ENCODE results near the gene EVL.

Gene EVL

GRCh38 chr14:100114109-100114765 lies 49.0 kb downstream of the EVL start:
- Mint-ChIP-seq H3K27me3 (ENCODE audit: low read depth) (peaks cover 3% of the 10 kb centered on the region), H3K9me3 (no peaks in the 10 kb centered on the region), H3K27ac (no peak overlapping the region), H3K4me3 (no peak overlapping the region), H3K36me3 (ENCODE audit: low read depth) (peaks cover 8% of the 10 kb centered on the region), H3K4me1 (peaks cover 41% of the 10 kb centered on the region)
- TF ChIP-seq CTCF (IDR thresholded peaks at IDR 0.05; ENCODE audit: unreplicated experiment in 3 of 3), result no peak

- Mint-ChIP-seq H3K27ac (peak overlapping the region in 1 of 3 experiments; percentile 37), H3K36me3 (ENCODE audit: low read depth) (peaks cover 8% of the 10 kb centered on the region), H3K27me3 (ENCODE audit: low read depth) (peaks cover 3% of the 10 kb centered on the region), H3K4me1 (peaks cover 46% of the 10 kb centered on the region), H3K4me3 (no peak overlapping the region), H3K9me3 (no peaks in the 10 kb centered on the region)
- no peak for TF ChIP-seq CTCF (IDR thresholded peaks at IDR 0.05; ENCODE audit: unreplicated experiment in 3 of 3)
Observed at GRCh38 chr14:100115236-100115635, 50.0 kb downstream of the EVL start.

GRCh38 chr14:100115726-100116125 lies 50.5 kb downstream of the EVL start:
- Mint-ChIP-seq H3K4me3 (no peak overlapping the region), H3K27ac (peak overlapping the region in 1 of 3 experiments; percentile 37)

GRCh38 chr14:100116134-100116533 lies 50.9 kb downstream of the EVL start:
- peaks cover 3% of the 10 kb centered on the region for H3K27me3 Mint-ChIP-seq (ENCODE audit: low read depth)
- no peak for TF ChIP-seq CTCF (IDR thresholded peaks at IDR 0.05; ENCODE audit: unreplicated experiment in 3 of 3)
- H3K9me3 Mint-ChIP-seq, result no peaks in the 10 kb centered on the region
- H3K4me3 Mint-ChIP-seq, result no peak overlapping the region
- H3K4me1 Mint-ChIP-seq, result peaks cover 52% of the 10 kb centered on the region
- peaks cover 8% of the 10 kb centered on the region for H3K36me3 Mint-ChIP-seq (ENCODE audit: low read depth)
- H3K27ac Mint-ChIP-seq, result peak overlapping the region in 1 of 3 experiments; percentile 76

More at GRCh38 chr14:100115726-100116125, 50.5 kb downstream of the EVL start:
- Mint-ChIP-seq H3K9me3 (no peaks in the 10 kb centered on the region), H3K36me3 (ENCODE audit: low read depth) (peaks cover 8% of the 10 kb centered on the region), H3K4me1 (peaks cover 51% of the 10 kb centered on the region), H3K27me3 (ENCODE audit: low read depth) (peaks cover 3% of the 10 kb centered on the region)
- TF ChIP-seq CTCF (IDR thresholded peaks at IDR 0.05; ENCODE audit: unreplicated experiment in 3 of 3), result no peak

- Mint-ChIP-seq H3K27me3 (ENCODE audit: low read depth) (peaks cover 3% of the 10 kb centered on the region), H3K9me3 (no peaks in the 10 kb centered on the region), H3K36me3 (ENCODE audit: low read depth) (peaks cover 8% of the 10 kb centered on the region), H3K4me1 (peaks cover 54% of the 10 kb centered on the region), H3K4me3 (no peak overlapping the region), H3K27ac (peak overlapping the region; percentile 61 to 76 (median 73))
- no peak for TF ChIP-seq CTCF (IDR thresholded peaks at IDR 0.05; ENCODE audit: unreplicated experiment in 3 of 3)
Observed at GRCh38 chr14:100117026-100117425, 51.8 kb downstream of the EVL start.

Measured in nephron (organoid).